ENCODE data around the gene SLC35F3. TPM values are rescaled to one million over a fixed set of nuclear protein-coding genes. Genes with fewer than 3 reads are reported as not detected.
A peak's percentile ranks its signal among the peaks of the same experiment; 100 is the strongest.
"Not testable (repeated sequence)": the region's sequence is repeated elsewhere in the genome, so short reads cannot be mapped to it uniquely, and the experiment has no call there.

SLC35F3 gene
- total RNA-seq, 4 donors from 2014 or later: 0.82 TPM; not detected in 3

DNA sequence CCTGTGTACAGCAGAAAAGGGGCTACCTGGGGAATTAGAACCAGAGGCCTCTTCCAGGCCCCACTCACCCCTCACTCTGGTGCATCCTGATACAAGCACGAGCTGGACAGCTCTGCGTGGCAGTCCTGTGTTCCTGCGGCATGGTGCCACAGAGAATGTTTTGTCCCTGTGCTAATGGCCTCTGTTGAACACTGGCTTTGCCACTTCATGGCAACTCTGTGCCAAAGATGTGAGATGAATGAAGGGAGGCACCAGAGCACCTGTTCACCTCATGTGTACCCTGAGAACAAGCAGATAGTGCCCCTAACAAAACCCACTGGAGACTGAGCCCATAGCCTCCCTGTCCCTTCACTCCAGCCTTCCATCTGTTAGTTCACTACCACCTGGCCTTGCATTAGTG is 269.5 kb downstream of the SLC35F3 start:
- in situ Hi-C loops (cut with MboI; ENCODE audit: low sequenced_read_pairs in 4 of 4) (no loop called here), intact Hi-C loops (cut with DNase I; ENCODE audit: low total_unique reads) (no loop called here)

DNA sequence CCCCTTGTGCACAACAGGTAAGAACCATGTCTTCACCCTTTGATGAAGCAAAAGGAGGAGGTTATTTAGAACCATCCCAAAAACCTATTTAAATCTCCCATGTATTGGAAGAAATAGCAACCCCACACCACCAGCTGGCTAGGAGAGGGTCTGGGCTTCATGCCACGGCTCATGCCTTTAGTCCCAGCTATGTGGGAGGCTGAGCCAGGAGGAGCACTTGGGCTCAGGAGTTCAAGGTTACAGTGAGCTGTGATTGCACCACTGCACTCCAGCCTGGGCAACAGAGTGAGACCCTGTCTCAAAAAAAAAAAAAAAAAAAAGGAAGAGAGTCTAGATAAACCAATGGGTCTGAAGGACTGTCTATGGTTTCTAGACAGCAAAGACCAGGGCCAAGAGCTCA is 270.9 kb downstream of the SLC35F3 start:
- no peaks in the 10 kb centered on the region for H3K27me3 ChIP-seq
- TF ChIP-seq, protein P1, sequence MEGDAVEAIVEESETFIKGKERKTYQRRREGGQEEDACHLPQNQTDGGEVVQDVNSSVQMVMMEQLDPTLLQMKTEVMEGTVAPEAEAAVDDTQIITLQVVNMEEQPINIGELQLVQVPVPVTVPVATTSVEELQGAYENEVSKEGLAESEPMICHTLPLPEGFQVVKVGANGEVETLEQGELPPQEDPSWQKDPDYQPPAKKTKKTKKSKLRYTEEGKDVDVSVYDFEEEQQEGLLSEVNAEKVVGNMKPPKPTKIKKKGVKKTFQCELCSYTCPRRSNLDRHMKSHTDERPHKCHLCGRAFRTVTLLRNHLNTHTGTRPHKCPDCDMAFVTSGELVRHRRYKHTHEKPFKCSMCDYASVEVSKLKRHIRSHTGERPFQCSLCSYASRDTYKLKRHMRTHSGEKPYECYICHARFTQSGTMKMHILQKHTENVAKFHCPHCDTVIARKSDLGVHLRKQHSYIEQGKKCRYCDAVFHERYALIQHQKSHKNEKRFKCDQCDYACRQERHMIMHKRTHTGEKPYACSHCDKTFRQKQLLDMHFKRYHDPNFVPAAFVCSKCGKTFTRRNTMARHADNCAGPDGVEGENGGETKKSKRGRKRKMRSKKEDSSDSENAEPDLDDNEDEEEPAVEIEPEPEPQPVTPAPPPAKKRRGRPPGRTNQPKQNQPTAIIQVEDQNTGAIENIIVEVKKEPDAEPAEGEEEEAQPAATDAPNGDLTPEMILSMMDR (IDR thresholded peaks at IDR 0.05 in 4 of 5, conservative IDR thresholded peaks at IDR 0.05 in 1 of 5): no peak
- TF ChIP-seq POLR2A (IDR thresholded peaks at IDR 0.05): no peak
- no peak for ATAC-seq
- H3K36me3 ChIP-seq: no peaks in the 10 kb centered on the region
- H3K4me1 ChIP-seq: peaks cover 0 to 4% of the 10 kb centered on the region in 2 donors
- DNase-seq: no peak
- H3K27ac ChIP-seq: no peak overlapping the region
- no peak overlapping the region for H3K4me3 ChIP-seq
- in situ Hi-C loops (cut with MboI; ENCODE audit: low sequenced_read_pairs in 4 of 4): no loop called here
- intact Hi-C loops (cut with DNase I; ENCODE audit: low total_unique reads): no loop called here
- H3K9me3 ChIP-seq: no peaks in the 10 kb centered on the region

More for the DNA sequence above, 269.5 kb downstream of the SLC35F3 start:
- peaks cover 0 to 9% of the 10 kb centered on the region in 2 donors for H3K4me1 ChIP-seq
- H3K36me3 ChIP-seq: no peaks in the 10 kb centered on the region
- no peak overlapping the region for H3K4me3 ChIP-seq
- peak overlapping the region in 1 of 4 donors; percentile 32 for H3K27ac ChIP-seq
- no peaks in the 10 kb centered on the region for H3K27me3 ChIP-seq
- DNase-seq (no peak), ATAC-seq (peak in 1 of 2 donors; percentile 44)
- TF ChIP-seq POLR2A (IDR thresholded peaks at IDR 0.05): no peak
- TF ChIP-seq, protein P1 (IDR thresholded peaks at IDR 0.05 in 4 of 5, conservative IDR thresholded peaks at IDR 0.05 in 1 of 5): no peak
- H3K9me3 ChIP-seq: no peaks in the 10 kb centered on the region

DNA sequence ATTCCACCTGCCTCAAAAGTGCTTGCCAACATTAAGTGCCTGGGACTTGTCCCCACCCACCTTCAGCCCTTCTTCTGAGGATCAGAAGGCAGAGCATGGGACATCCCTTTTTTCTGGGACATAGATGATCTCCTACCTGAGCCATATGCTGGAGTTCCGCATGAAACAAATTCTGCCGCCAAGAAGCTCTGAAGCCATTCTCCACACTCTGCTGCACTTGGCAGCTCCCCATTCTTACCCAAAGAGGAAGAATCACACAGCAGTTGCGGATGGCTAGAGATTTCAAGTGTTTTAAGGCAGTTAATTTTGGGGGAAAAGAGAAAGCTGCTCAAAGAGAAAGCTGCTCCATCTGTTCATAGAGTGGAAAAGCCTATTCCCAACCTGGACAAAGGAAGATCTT is 271.5 kb downstream of the SLC35F3 start:
- ATAC-seq: no peak
- Histone ChIP-seq H3K36me3 (no peaks in the 10 kb centered on the region), H3K27ac (no peak overlapping the region), H3K9me3 (no peaks in the 10 kb centered on the region), H3K4me1 (peaks cover 0 to 4% of the 10 kb centered on the region in 2 donors), H3K4me3 (no peak overlapping the region), H3K27me3 (no peaks in the 10 kb centered on the region)
- in situ Hi-C loops (cut with MboI; ENCODE audit: low sequenced_read_pairs in 4 of 4) (no loop called here), intact Hi-C loops (cut with DNase I; ENCODE audit: low total_unique reads) (no loop called here)
- TF ChIP-seq POLR2A (IDR thresholded peaks at IDR 0.05): no peak
- TF ChIP-seq, protein P1 (IDR thresholded peaks at IDR 0.05 in 4 of 5, conservative IDR thresholded peaks at IDR 0.05 in 1 of 5): no peak
- no peak for DNase-seq

DNA sequence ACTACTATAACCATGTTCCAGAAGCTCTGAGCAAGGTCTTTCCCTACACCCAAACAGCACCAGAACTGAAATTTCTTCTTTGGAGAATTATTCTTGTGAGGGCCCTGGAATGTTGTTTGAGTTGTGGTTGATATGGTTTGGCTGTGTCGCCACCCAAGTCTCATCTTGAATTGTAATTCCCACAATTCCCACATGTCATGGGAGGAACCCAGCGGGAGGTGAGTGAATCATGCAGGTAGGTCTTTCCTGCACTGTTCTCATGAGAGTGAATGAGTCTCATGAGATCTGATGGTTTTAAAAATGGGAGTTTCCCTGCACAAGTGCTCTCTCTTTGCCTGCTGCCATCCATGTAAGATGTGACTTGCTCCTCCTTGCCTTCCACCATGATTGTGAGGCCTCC is 272.4 kb downstream of the SLC35F3 start:
- H3K4me3 ChIP-seq: not testable (repeated sequence)
- intact Hi-C loops (cut with DNase I; ENCODE audit: low total_unique reads): loop anchor here (1.0 kb wide), 1 partner anchor 12 kb away; no protein-coding TSS in a partner anchor

DNA sequence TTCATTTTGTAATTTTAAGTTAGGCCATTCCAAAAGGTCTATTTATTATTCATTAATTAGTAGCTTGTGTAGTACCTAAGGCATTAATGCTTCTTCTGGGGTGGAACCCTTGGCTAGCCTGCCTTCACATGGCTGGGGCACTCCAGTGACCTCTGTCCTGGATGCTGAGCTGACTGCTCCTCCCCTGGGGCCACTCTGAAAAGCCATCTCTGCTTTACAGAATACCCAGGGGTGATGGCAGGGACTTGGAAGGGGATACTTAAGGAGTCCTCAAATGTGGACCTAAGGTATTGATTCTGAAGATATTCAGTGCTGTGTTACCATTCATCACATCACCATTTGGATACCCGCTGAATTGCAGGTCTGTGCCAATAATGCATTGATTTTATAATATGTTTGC is 281.0 kb downstream of the SLC35F3 start:
- Histone ChIP-seq H3K9me3 (no peaks in the 10 kb centered on the region), H3K4me1 (peaks cover 0 to 7% of the 10 kb centered on the region in 2 donors), H3K4me3 (no peak overlapping the region), H3K36me3 (no peaks in the 10 kb centered on the region), H3K27ac (no peak overlapping the region), H3K27me3 (no peaks in the 10 kb centered on the region)
- DNase-seq (no peak), ATAC-seq (no peak)
- in situ Hi-C loops (cut with MboI; ENCODE audit: low sequenced_read_pairs in 4 of 4) (no loop called here), intact Hi-C loops (cut with DNase I; ENCODE audit: low total_unique reads) (no loop called here)
- TF ChIP-seq, protein P1 (IDR thresholded peaks at IDR 0.05 in 4 of 5, conservative IDR thresholded peaks at IDR 0.05 in 1 of 5): no peak
- TF ChIP-seq POLR2A (IDR thresholded peaks at IDR 0.05): no peak

More for the DNA sequence above, 272.4 kb downstream of the SLC35F3 start:
- ATAC-seq; H3K9me3 ChIP-seq; in situ Hi-C loops (cut with MboI; ENCODE audit: low sequenced_read_pairs in 4 of 4); H3K36me3 ChIP-seq; DNase-seq; H3K27ac ChIP-seq; H3K27me3 ChIP-seq; H3K4me1 ChIP-seq: not testable (repeated sequence)
